CD4-positive, alpha-beta T cell (primary cell): ENCODE data around the gene MARCHF3. TPM values are rescaled to one million over a fixed set of nuclear protein-coding genes. Genes with fewer than 3 reads are reported as not detected.
"Not testable (repeated sequence)": the region's sequence is repeated elsewhere in the genome, so short reads cannot be mapped to it uniquely, and the experiment has no call there.

Source experiments
- ATAC-seq: fragments of 200-7000 bp; cut with Tn5 transposase; one replicate; pipeline ENCODE4 v1.10.0; 2022; ENCODE audit warnings: mild to moderate bottlenecking; ENCODE audit not compliant: poor library complexity
- CTCF ChIA-PET: fragments of 350-600 bp; sonication (Branson Sonifier 250); formaldehyde crosslinking; loops from one replicate; lab custom pipeline; 2021; ENCODE audit warnings: antibody characterized with exemption, inconsistent platforms; lab: Charles Lee
- POLR2A ChIA-PET: fragments of 350-600 bp; sonication (Branson Sonifier 250); formaldehyde crosslinking; loops from one replicate; lab custom pipeline; 2021; ENCODE audit warnings: antibody characterized with exemption, inconsistent platforms; lab: Charles Lee
- DNase-seq, 14 experiments: peaks; one replicate each; pipeline ENCODE4 v3.0.0-alpha.2; 2013 to 2020; ENCODE audit warnings: mixed read lengths in 2 of 14
- H3K27ac ChIP-seq, 2 donors: one replicate each; pipeline versions ENCODE4 v1.5.1 to v1.7.0; 2013; ENCODE audit warnings: low read length in 2 of 2, low read depth in 1 of 2, mild to moderate bottlenecking in 1 of 2
- H3K27me3 ChIP-seq, 2 experiments: 1 replicate in 1 of 2; 2 replicates in 1 of 2; pipeline versions ENCODE4 v1.6.1 to v1.7.0; 2013; ENCODE audit warnings: low read length in 2 of 2, control low read depth in 1 of 2, mild to moderate bottlenecking in 1 of 2, moderate library complexity in 1 of 2; ENCODE audit not compliant: insufficient read depth in 2 of 2, control insufficient read depth in 1 of 2
- H3K36me3 ChIP-seq: one replicate; pipeline ENCODE4 v1.6.1; 2013; ENCODE audit warnings: low read length, control low read depth; ENCODE audit not compliant: insufficient read depth
- H3K4me1 ChIP-seq: one replicate; pipeline ENCODE4 v1.6.1; 2013; ENCODE audit warnings: low read length, control low read depth; ENCODE audit not compliant: insufficient read depth
- H3K4me3 ChIP-seq: one replicate; pipeline ENCODE4 v1.5.1; 2013; ENCODE audit warnings: mild to moderate bottlenecking, low read length, moderate library complexity
- H3K9me3 ChIP-seq, 2 experiments: 1 replicate in 1 of 2; 2 replicates in 1 of 2; pipeline versions ENCODE4 v1.6.1 to v1.7.0; 2013; ENCODE audit warnings: low read length in 2 of 2, mild to moderate bottlenecking in 2 of 2, control low read depth in 1 of 2, moderate library complexity in 1 of 2; ENCODE audit not compliant: control insufficient read depth in 1 of 2, insufficient read depth in 1 of 2
- H3K27ac Mint-ChIP-seq: one replicate; pipeline ENCODE4 v1.8.0; 2020; ENCODE audit warnings: mixed read lengths
- H3K27me3 Mint-ChIP-seq: one replicate; pipeline ENCODE4 v1.8.0; 2021; ENCODE audit warnings: mixed read lengths
- H3K36me3 Mint-ChIP-seq: one replicate; pipeline ENCODE4 v1.8.0; 2021; ENCODE audit warnings: low read depth, mixed read lengths
- H3K4me1 Mint-ChIP-seq: one replicate; pipeline ENCODE4 v1.8.0; 2021; ENCODE audit warnings: low read depth, mixed read lengths
- H3K4me3 Mint-ChIP-seq: one replicate; pipeline ENCODE4 v1.8.0; 2020; ENCODE audit warnings: mild to moderate bottlenecking, mixed read lengths
- H3K9me3 Mint-ChIP-seq: one replicate; pipeline ENCODE4 v1.8.0; 2020; ENCODE audit warnings: mixed read lengths
- CTCF ChIP-seq: fragments of 200-600 bp; IDR thresholded peaks from one replicate; pipeline ENCODE4 v1.8.0; 2022; ENCODE audit warnings: antibody characterized with exemption, mild to moderate bottlenecking
- intact Hi-C, 2 experiments: fragments of 100-400 bp; cut with DNase I in 1 of 2; cut with micrococcal nuclease in 1 of 2; formaldehyde crosslinking; loops; one replicate each; pipeline versions ENCODE4 v1.15.1 to v1.9.0; 2023 to 2025; cut with DNase I, micrococcal nuclease
- total RNA-seq, 174 experiments: library from RNA in 2 of 174; stranded (reverse) in 2 of 174; gene quantifications; one replicate each; pipeline ENCODE4 v1.2.3 and lab custom pipeline; 2021 to 2026

The MARCHF3 gene
- total RNA-seq, 2 experiments from 2014 or later = 5.2 to 6.2 TPM

- Histone ChIP-seq H3K27me3 (no peaks in the 10 kb centered on the region), H3K27ac (no peak overlapping the region), H3K36me3 (no peaks in the 10 kb centered on the region), H3K4me1 (no peaks in the 10 kb centered on the region), H3K9me3 (no peaks in the 10 kb centered on the region), H3K4me3 (no peak overlapping the region)
- Mint-ChIP-seq H3K4me3 (no peak overlapping the region), H3K27me3 (no peaks in the 10 kb centered on the region), H3K36me3 (no peaks in the 10 kb centered on the region), H3K4me1 (no peaks in the 10 kb centered on the region), H3K9me3 (no peaks in the 10 kb centered on the region), H3K27ac (no peak overlapping the region)
- no peak for TF ChIP-seq CTCF
- no peak for ATAC-seq
- intact Hi-C loops = no loop called here
- POLR2A ChIA-PET = no interaction called here
- no peak for DNase-seq
- CTCF ChIA-PET = no interaction called here
These were observed 81.9 kb downstream of the MARCHF3 start for GRCh38 chr5:126948453-126948852.

DNA sequence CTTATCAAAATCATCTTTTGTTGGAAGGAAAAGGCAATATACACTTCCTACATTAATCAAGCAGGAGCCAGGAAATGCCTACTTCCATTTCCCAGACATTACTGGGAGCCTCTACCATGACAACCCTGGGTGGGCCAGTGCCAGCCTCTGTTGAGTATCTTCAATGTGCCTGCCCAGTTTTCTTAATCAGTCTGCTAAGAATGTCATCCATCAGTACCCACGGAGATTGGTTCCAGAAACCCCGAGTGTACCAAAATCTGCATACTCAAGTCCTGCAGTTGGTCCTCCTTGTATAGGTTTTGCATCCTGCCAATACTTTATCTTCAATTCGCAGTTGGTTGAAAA lies 82.4 kb downstream of the MARCHF3 start:
- TF ChIP-seq CTCF = no peak
- H3K4me1 ChIP-seq = no peaks in the 10 kb centered on the region

GRCh38 chr5:126947146-126948010 lies 83.0 kb downstream of the MARCHF3 start:
- no peak for TF ChIP-seq CTCF
- H3K4me3 ChIP-seq = no peak overlapping the region
- no peak overlapping the region for H3K27ac Mint-ChIP-seq
- H3K9me3 Mint-ChIP-seq = no peaks in the 10 kb centered on the region
- ChIA-PET CTCF (no interaction called here), POLR2A (no interaction called here)
- no peak overlapping the region for H3K27ac ChIP-seq
- no peaks in the 10 kb centered on the region for H3K4me1 Mint-ChIP-seq
- no peaks in the 10 kb centered on the region for H3K27me3 ChIP-seq
- ATAC-seq = no peak
- intact Hi-C loops = no loop called here
- no peaks in the 10 kb centered on the region for H3K27me3 Mint-ChIP-seq
- H3K4me3 Mint-ChIP-seq = no peak overlapping the region
- no peaks in the 10 kb centered on the region for H3K36me3 ChIP-seq
- no peaks in the 10 kb centered on the region for H3K36me3 Mint-ChIP-seq
- H3K9me3 ChIP-seq = no peaks in the 10 kb centered on the region
- H3K4me1 ChIP-seq = no peaks in the 10 kb centered on the region
- DNase-seq = no peak

More for the DNA sequence above, 82.4 kb downstream of the MARCHF3 start:
- Mint-ChIP-seq H3K27ac (no peak overlapping the region), H3K27me3 (no peaks in the 10 kb centered on the region), H3K9me3 (no peaks in the 10 kb centered on the region), H3K4me3 (no peak overlapping the region), H3K4me1 (no peaks in the 10 kb centered on the region), H3K36me3 (no peaks in the 10 kb centered on the region)
- ChIA-PET CTCF (no interaction called here), POLR2A (no interaction called here)
- intact Hi-C loops = no loop called here
- Histone ChIP-seq H3K27ac (no peak overlapping the region), H3K4me3 (no peak overlapping the region), H3K9me3 (no peaks in the 10 kb centered on the region), H3K27me3 (no peaks in the 10 kb centered on the region), H3K36me3 (no peaks in the 10 kb centered on the region)
- DNase-seq = no peak
- no peak for ATAC-seq

GRCh38 chr5:126942908-126943307 lies 87.5 kb downstream of the MARCHF3 start:
- CTCF ChIA-PET, H3K4me3 Mint-ChIP-seq, H3K27me3 Mint-ChIP-seq, H3K36me3 Mint-ChIP-seq, H3K4me1 ChIP-seq, H3K27me3 ChIP-seq, H3K27ac Mint-ChIP-seq, DNase-seq, H3K9me3 ChIP-seq, intact Hi-C loops, H3K36me3 ChIP-seq, ATAC-seq, H3K9me3 Mint-ChIP-seq, H3K27ac ChIP-seq, POLR2A ChIA-PET, H3K4me3 ChIP-seq, H3K4me1 Mint-ChIP-seq: not testable (repeated sequence)
